Ascending aorta (tissue), 2 donors: ENCODE results near the gene ADIPOR2. TPM values are rescaled to one million over a fixed set of nuclear protein-coding genes. Genes with fewer than 3 reads are reported as not detected.

Experiments used
- DNase-seq, 2 donors: peaks; one replicate each; pipeline ENCODE4 v3.0.0-alpha.2; 2019; ENCODE audit warnings: low spot score in 2 of 2
- H3K27ac ChIP-seq, 2 donors: fragments of 200-600 bp; sonication (generic); one replicate each; pipeline ENCODE4 v1.5.1; 2016 to 2017; ENCODE audit warnings: mild to moderate bottlenecking in 1 of 2
- H3K27me3 ChIP-seq: fragments of 200-600 bp; sonication (generic); one replicate; pipeline ENCODE4 v1.5.1; 2017
- H3K36me3 ChIP-seq, 2 donors: fragments of 200-600 bp; sonication (generic); one replicate each; pipeline ENCODE4 v1.5.1; 2016
- H3K4me1 ChIP-seq, 2 donors: fragments of 200-600 bp; sonication (generic); one replicate each; pipeline ENCODE4 v1.5.1; 2016 to 2017; ENCODE audit warnings: mild to moderate bottlenecking in 1 of 2
- H3K4me3 ChIP-seq, 2 donors: fragments of 200-600 bp; sonication (generic); one replicate each; pipeline ENCODE4 v1.5.1; 2016 to 2017; ENCODE audit warnings: mild to moderate bottlenecking in 1 of 2
- H3K9me3 ChIP-seq, 2 donors: fragments of 200-600 bp; sonication (generic); one replicate each; pipeline ENCODE4 v1.5.1; 2016
- CTCF ChIP-seq, 3 experiments: fragments of 200-600 bp in 2 of 3; fragments of 450-650 bp in 1 of 3; sonication (generic) in 2 of 3; IDR thresholded peaks; one replicate each; pipeline ENCODE4 v1.5.1; 2016 to 2019; ENCODE audit warnings: antibody characterized with exemption in 3 of 3, mild to moderate bottlenecking in 1 of 3, moderate library complexity in 1 of 3
- intact Hi-C: fragments of 100-400 bp; cut with DNase I; formaldehyde crosslinking; loops from one replicate; pipeline ENCODE4 v1.15.1; 2023
- total RNA-seq: library from RNA; depleted of rRNA; stranded (reverse); fragments of >200 nt; gene quantifications from one replicate; pipeline ENCODE4 v1.1.0, GENCODE V29; 2016

The ADIPOR2 gene
- total RNA-seq, 1 donor from 2014 or later: 25.7 TPM

- intact Hi-C loops: no loop called here
- no peak for DNase-seq
- TF ChIP-seq CTCF (IDR thresholded peaks at IDR 0.05): no peak
- Histone ChIP-seq H3K4me1 (no peaks in the 10 kb centered on the region), H3K27ac (no peak overlapping the region), H3K27me3 (no peaks in the 10 kb centered on the region), H3K4me3 (no peak overlapping the region), H3K9me3 (no peaks in the 10 kb centered on the region), H3K36me3 (no peaks in the 10 kb centered on the region)
Measured at GRCh38 chr12:1837541-1838204, 146.8 kb downstream of the ADIPOR2 start.

Other genes with a start within 250 kb of the ADIPOR2 start
- gene FBXL14, start 96.5 kb upstream of the ADIPOR2 start, total RNA-seq: 14.7 TPM
- 0.53 TPM for gene WNT5B, start 61.8 kb upstream of the ADIPOR2 start, total RNA-seq
- gene LRTM2, start 129.5 kb downstream of the ADIPOR2 start, total RNA-seq: not detected
- gene CACNA2D4, start 227.6 kb downstream of the ADIPOR2 start, total RNA-seq: not detected